Mucosa of descending colon (tissue), 3 donors: Measurements from ENCODE around the gene TOX2. TPM values are rescaled to one million over a fixed set of nuclear protein-coding genes. Genes with fewer than 3 reads are reported as not detected.

ENCODE experiments used
- ATAC-seq: fragments of 200-7000 bp; cut with Tn5 transposase; one replicate; pipeline ENCODE4 v1.9.1; 2020; ENCODE audit warnings: mild to moderate bottlenecking, moderate library complexity
- DNase-seq, 3 donors: peaks; one replicate each; pipeline ENCODE4 v3.0.0-alpha.2; 2020
- H3K36me3 ChIP-seq: fragments of 200-600 bp; one replicate; pipeline ENCODE4 v1.8.0; 2021; ENCODE audit warnings: low read depth, mild to moderate bottlenecking
- H3K4me1 ChIP-seq: fragments of 200-600 bp; one replicate; pipeline ENCODE4 v1.8.0; 2021; ENCODE audit warnings: low read depth, mild to moderate bottlenecking
- H3K4me3 ChIP-seq: fragments of 200-600 bp; one replicate; pipeline ENCODE4 v1.8.0; 2021; ENCODE audit warnings: mild to moderate bottlenecking
- H3K9me3 ChIP-seq: fragments of 200-600 bp; one replicate; pipeline ENCODE4 v1.8.0; 2021; ENCODE audit warnings: mild to moderate bottlenecking
- intact Hi-C, 2 donors: fragments of 100-400 bp; cut with DNase I in 1 of 2; cut with micrococcal nuclease in 1 of 2; formaldehyde crosslinking; loops; one replicate each; pipeline versions ENCODE4 v1.11.0 to v1.11.1; 2022; cut with DNase I, micrococcal nuclease
- total RNA-seq, 3 donors: library from RNA; stranded (reverse); fragmentation: NEBNext Ultra II Directional in 2 of 3; extraction: Animal tissue kit (Norgen Biotek cat#: 25700) in 2 of 3; gene quantifications; one replicate each; pipeline versions ENCODE4 v1.2.1 to v1.2.4, GENCODE V29; 2021 to 2023
- TF ChIP-seq, protein P1 (sequence below): fragments of 200-600 bp; IDR thresholded peaks from one replicate; pipeline ENCODE4 v1.8.0; 2022; ENCODE audit warnings: antibody characterized with exemption, mild to moderate bottlenecking
- donor health status: DM: no; HTN: no; CAD: no; lungs with moderate emphysema.
- donor health status: DM: no; HTN: no; CAD: no.
- donor health status: DM: no; HTN: yes; CAD: no.

The TOX2 gene
- total RNA-seq, 3 donors from 2014 or later, result 2.9 to 6.1 (median 5.5) TPM

DNA sequence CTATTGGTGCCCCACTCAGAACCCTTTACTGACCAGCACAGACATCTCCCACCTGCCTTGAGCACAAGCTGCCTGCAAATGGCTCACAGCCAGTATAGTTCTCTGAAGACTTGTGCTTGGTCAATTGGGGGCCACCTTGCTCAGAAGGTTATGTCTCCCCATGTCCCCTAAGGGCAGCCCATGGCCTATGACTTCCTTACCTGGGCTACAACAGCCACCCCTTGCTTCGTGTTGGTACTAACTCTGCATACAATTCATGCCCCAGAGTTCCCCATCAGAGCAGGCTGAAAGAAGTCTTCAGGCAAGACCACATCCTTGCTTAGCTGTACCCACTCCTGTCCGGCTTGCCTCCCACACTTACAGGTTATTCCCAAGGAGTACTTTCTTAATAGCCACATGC, 57.4 kb downstream of the TOX2 start:
- no peaks in the 10 kb centered on the region for H3K9me3 ChIP-seq
- H3K36me3 ChIP-seq, result no peaks in the 10 kb centered on the region
- intact Hi-C loops, result no loop called here
- no peaks in the 10 kb centered on the region for H3K4me1 ChIP-seq
- no peak for ATAC-seq
- TF ChIP-seq, protein P1, sequence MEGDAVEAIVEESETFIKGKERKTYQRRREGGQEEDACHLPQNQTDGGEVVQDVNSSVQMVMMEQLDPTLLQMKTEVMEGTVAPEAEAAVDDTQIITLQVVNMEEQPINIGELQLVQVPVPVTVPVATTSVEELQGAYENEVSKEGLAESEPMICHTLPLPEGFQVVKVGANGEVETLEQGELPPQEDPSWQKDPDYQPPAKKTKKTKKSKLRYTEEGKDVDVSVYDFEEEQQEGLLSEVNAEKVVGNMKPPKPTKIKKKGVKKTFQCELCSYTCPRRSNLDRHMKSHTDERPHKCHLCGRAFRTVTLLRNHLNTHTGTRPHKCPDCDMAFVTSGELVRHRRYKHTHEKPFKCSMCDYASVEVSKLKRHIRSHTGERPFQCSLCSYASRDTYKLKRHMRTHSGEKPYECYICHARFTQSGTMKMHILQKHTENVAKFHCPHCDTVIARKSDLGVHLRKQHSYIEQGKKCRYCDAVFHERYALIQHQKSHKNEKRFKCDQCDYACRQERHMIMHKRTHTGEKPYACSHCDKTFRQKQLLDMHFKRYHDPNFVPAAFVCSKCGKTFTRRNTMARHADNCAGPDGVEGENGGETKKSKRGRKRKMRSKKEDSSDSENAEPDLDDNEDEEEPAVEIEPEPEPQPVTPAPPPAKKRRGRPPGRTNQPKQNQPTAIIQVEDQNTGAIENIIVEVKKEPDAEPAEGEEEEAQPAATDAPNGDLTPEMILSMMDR, result no peak
- H3K4me3 ChIP-seq, result no peak overlapping the region
- no peak for DNase-seq

DNA sequence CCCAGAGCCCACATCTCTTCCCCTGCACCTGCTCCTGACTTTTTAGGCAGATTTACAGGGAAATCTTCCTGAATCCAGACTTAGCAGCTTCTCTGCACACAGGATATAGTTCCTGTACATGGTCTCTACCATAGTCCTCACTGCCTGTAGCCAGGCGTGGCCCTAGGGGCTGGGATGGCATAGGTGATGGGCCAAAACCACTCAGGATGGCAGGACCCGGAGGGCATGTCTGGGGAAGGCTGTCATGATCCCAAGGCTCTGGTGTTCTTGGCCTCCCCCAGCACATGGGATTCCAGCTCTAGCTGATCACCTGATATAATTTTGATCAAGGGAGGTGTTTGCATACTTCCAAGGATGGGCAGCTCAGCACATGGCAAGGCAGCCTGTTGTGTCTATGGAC, 58.0 kb downstream of the TOX2 start:
- intact Hi-C loops, result no loop called here
- no peaks in the 10 kb centered on the region for H3K9me3 ChIP-seq
- TF ChIP-seq, protein P1, result no peak
- no peak for DNase-seq
- H3K4me3 ChIP-seq, result no peak overlapping the region
- no peaks in the 10 kb centered on the region for H3K36me3 ChIP-seq
- ATAC-seq, result no peak
- H3K4me1 ChIP-seq, result no peaks in the 10 kb centered on the region

DNA sequence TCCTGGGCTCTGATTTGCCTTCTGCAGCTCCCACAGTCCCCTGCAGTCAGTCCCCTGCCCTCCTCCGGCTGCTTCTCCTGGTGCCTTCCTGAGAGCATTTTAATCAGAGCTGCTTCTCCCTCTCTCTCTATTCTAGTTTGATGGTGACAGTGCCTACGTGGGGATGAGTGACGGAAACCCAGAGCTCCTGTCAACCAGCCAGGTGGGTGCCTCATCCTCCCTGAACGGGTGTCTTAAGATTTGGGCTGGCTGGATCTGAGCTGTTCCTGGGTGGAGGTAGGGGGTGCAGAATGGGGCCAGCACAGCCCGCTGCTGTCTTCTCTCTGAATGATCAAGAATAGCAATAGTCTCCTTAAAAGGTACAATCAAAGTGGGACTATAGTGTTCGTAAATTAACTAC, 58.6 kb downstream of the TOX2 start:
- intact Hi-C loops, result no loop called here
- no peak for DNase-seq
- Histone ChIP-seq H3K4me1 (no peaks in the 10 kb centered on the region), H3K36me3 (no peaks in the 10 kb centered on the region), H3K4me3 (no peak overlapping the region), H3K9me3 (no peaks in the 10 kb centered on the region)
- ATAC-seq, result no peak
- TF ChIP-seq, protein P1, result no peak

DNA sequence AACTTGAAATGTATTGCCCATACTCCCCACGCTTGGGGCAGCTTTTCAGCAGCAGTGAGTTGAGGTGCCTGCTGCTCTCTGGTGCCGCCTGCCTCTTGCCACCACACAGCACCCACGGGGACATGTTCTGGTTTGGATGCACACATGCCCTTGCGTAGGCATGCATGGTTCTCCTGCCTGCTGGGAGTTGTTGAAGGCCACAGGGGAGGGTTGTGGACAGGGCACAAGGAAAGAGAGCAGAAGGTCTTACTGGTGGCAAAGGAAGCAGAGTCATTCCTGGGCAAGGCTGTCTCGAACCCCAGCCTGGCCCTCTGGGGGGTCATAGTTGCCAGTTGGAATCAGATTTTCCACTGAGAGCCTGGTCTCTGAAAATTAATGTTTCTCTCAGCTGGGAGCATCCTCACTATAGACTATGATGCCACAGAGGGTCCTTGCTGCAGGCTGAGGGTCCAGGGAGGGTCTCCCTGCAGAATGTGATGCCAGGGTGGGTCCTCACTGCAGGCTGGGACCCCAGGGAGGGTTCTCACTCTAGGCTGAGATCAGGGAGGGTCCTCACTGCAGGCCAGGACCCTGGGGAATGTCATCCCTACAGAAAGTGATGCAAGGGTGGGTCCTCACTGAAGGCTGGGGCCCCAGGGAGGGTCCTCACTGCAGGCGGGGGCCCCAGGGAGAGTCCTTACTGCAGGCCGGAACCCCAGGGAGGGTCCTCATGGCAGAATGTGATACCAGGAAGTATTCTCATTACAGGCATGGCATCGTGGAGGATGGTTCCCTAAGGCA, 59.2 kb downstream of the TOX2 start:
- intact Hi-C loops, result no loop called here
- H3K9me3 ChIP-seq, result no peaks in the 10 kb centered on the region
- no peak for DNase-seq
- no peak for ATAC-seq
- H3K36me3 ChIP-seq, result no peaks in the 10 kb centered on the region
- no peak overlapping the region for H3K4me3 ChIP-seq
- no peaks in the 10 kb centered on the region for H3K4me1 ChIP-seq
- TF ChIP-seq, protein P1, result no peak

DNA sequence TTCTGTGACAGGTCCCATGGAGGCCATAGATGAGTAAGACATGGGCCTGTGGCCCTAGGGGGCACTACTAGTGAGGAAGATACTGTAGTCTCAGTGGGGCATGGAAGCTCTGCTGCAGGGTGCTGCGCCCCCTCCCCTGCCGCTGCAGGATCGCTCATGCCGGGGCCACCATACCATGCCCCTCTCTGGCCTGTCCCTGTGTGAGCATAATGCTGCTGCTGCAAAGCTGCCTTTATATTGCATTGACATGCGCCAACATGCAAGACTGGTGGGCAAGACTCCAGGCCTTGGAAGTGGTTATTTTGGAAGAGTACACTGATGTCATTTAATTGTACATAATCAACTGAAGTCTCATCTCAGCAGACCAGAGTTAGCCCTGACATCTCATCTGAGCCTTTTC, 60.0 kb downstream of the TOX2 start:
- ATAC-seq, result no peak
- intact Hi-C loops, result no loop called here
- TF ChIP-seq, protein P1, result no peak
- DNase-seq, result no peak
- Histone ChIP-seq H3K36me3 (no peaks in the 10 kb centered on the region), H3K4me1 (no peaks in the 10 kb centered on the region), H3K9me3 (no peaks in the 10 kb centered on the region), H3K4me3 (no peak overlapping the region)
